Ishikawa (cell line): ENCODE measurements around the gene ESRRG.

ENCODE experiments used
- CEBPB ChIP-seq: IDR thresholded peaks from 2 replicates; pipeline ENCODE4 v1.6.1; 2012
- CREB1 ChIP-seq: IDR thresholded peaks from 2 replicates; pipeline ENCODE4 v1.6.1; 2012; ENCODE audit warnings: low read depth
- EGR1 ChIP-seq: IDR thresholded peaks from 2 replicates; pipeline ENCODE4 v1.6.1; 2012
- EP300 ChIP-seq: IDR thresholded peaks from 2 replicates; pipeline ENCODE4 v1.6.1; 2012; ENCODE audit warnings: borderline replicate concordance
- FOXM1 ChIP-seq: IDR thresholded peaks from 2 replicates; pipeline ENCODE4 v1.6.1; 2012; ENCODE audit warnings: low read depth, borderline replicate concordance
- MAX ChIP-seq: IDR thresholded peaks from 2 replicates; pipeline ENCODE4 v1.6.1; 2012
- NFIC ChIP-seq: IDR thresholded peaks from 2 replicates; pipeline ENCODE4 v1.6.1; 2012
- RAD21 ChIP-seq: IDR thresholded peaks from 2 replicates; pipeline ENCODE4 v1.6.1; 2012; ENCODE audit warnings: low read depth
- REST ChIP-seq: IDR thresholded peaks from 2 replicates; pipeline ENCODE4 v1.6.1; 2012; ENCODE audit warnings: low read depth, mild to moderate bottlenecking
- TAF1 ChIP-seq: IDR thresholded peaks from 2 replicates; pipeline ENCODE4 v1.6.1; 2012; ENCODE audit warnings: low read depth, mild to moderate bottlenecking
- TCF12 ChIP-seq: IDR thresholded peaks from 2 replicates; pipeline ENCODE4 v1.6.1; 2012; ENCODE audit warnings: low read depth
- TEAD4 ChIP-seq: IDR thresholded peaks from 2 replicates; pipeline ENCODE4 v1.6.1; 2012
- USF1 ChIP-seq: IDR thresholded peaks from 2 replicates; pipeline ENCODE4 v1.6.1; 2012
- YY1 ChIP-seq: IDR thresholded peaks from 2 replicates; pipeline ENCODE4 v1.6.1; 2012; ENCODE audit warnings: low read depth
- ZBTB7A ChIP-seq: IDR thresholded peaks from 2 replicates; pipeline ENCODE4 v1.6.1; 2012; ENCODE audit warnings: low read depth

ESRRG gene

GRCh38 chr1:216555653-216556052 lies 167.6 kb downstream of the ESRRG start:
- TF ChIP-seq CEBPB (no peak), EP300 (no peak), MAX (no peak), REST (no peak), TCF12 (no peak), RAD21 (no peak), NFIC (no peak), TEAD4 (no peak), USF1 (no peak), YY1 (no peak), ZBTB7A (no peak), FOXM1 (no peak), EGR1 (no peak)

- TF ChIP-seq CREB1 (no peak), TCF12 (no peak), EP300 (no peak), YY1 (no peak), TEAD4 (no peak), NFIC (no peak), USF1 (no peak), RAD21 (no peak), CEBPB (no peak), REST (no peak), EGR1 (no peak), ZBTB7A (no peak), FOXM1 (no peak), MAX (no peak), TAF1 (no peak)
Observed at GRCh38 chr1:216554934-216555333, 168.3 kb downstream of the ESRRG start.

GRCh38 chr1:216553766-216554165 lies 169.5 kb downstream of the ESRRG start:
- TF ChIP-seq TEAD4: no peak
- no peak for TF ChIP-seq CEBPB
- no peak for TF ChIP-seq CREB1
- no peak for TF ChIP-seq MAX
- no peak for TF ChIP-seq EP300
- TF ChIP-seq YY1: no peak

GRCh38 chr1:216553040-216553439 lies 170.2 kb downstream of the ESRRG start:
- TF ChIP-seq ZBTB7A (no peak), TCF12 (no peak), EGR1 (no peak), CEBPB (no peak), TAF1 (no peak), CREB1 (no peak), FOXM1 (no peak), USF1 (no peak), MAX (no peak), YY1 (no peak), RAD21 (no peak)

- TF ChIP-seq USF1: no peak
- TF ChIP-seq CEBPB: no peak
- no peak for TF ChIP-seq CREB1
- TF ChIP-seq TEAD4: no peak
- no peak for TF ChIP-seq EP300
- TF ChIP-seq RAD21: no peak
- TF ChIP-seq REST: no peak
- TF ChIP-seq ZBTB7A: no peak
- no peak for TF ChIP-seq TAF1
- no peak for TF ChIP-seq FOXM1
- TF ChIP-seq YY1: no peak
- no peak for TF ChIP-seq NFIC
- no peak for TF ChIP-seq EGR1
- TF ChIP-seq TCF12: no peak
- no peak for TF ChIP-seq MAX
Observed at GRCh38 chr1:216549796-216550195, 173.4 kb downstream of the ESRRG start.
